C4-2B (cell line): Measurements from ENCODE around the gene NAA40.
A peak's percentile ranks its signal among the peaks of the same experiment; 100 is the strongest.

ENCODE experiments used
- ZFX ChIP-seq: fragments of 450-650 bp; IDR thresholded peaks from 2 replicates; pipeline ENCODE4 v1.6.1; 2017
- TF ChIP-seq, protein P1 (sequence below): fragments of 450-650 bp; conservative IDR thresholded peaks from 2 replicates; pipeline ENCODE4 v1.5.1; 2017; ENCODE audit warnings: mild to moderate bottlenecking

DNA sequence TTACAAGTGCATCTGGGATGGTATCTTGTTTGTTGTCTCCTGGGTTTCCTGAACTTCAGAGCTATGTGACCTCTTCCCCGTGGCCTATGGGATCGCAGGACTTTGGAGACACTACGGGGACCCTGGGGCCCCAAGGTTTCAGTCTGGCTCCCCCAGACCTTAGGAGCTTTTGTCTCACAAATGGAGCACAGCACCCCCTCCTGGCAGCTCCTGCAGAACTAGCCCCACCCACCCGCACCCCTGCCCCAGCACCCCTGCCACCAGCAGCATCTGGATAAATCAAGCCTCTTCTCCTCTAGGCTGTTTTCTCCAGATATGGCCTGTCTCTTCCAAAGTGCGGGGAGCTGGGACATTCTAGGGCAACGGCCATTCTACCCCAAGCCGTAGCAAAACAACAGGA lies 32.2 kb upstream of the NAA40 start:
- TF ChIP-seq, protein P1, sequence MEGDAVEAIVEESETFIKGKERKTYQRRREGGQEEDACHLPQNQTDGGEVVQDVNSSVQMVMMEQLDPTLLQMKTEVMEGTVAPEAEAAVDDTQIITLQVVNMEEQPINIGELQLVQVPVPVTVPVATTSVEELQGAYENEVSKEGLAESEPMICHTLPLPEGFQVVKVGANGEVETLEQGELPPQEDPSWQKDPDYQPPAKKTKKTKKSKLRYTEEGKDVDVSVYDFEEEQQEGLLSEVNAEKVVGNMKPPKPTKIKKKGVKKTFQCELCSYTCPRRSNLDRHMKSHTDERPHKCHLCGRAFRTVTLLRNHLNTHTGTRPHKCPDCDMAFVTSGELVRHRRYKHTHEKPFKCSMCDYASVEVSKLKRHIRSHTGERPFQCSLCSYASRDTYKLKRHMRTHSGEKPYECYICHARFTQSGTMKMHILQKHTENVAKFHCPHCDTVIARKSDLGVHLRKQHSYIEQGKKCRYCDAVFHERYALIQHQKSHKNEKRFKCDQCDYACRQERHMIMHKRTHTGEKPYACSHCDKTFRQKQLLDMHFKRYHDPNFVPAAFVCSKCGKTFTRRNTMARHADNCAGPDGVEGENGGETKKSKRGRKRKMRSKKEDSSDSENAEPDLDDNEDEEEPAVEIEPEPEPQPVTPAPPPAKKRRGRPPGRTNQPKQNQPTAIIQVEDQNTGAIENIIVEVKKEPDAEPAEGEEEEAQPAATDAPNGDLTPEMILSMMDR: peak; percentile 44; the same call in 1 of the 2 replicates
- no peak for TF ChIP-seq ZFX
